Right renal cortex interstitium (tissue), 3 donors: Measurements from ENCODE around the gene ERAL1. TPM values are rescaled to one million over a fixed set of nuclear protein-coding genes. Genes with fewer than 3 reads are reported as not detected.
"Not testable (repeated sequence)": the region's sequence is repeated elsewhere in the genome, so short reads cannot be mapped to it uniquely, and the experiment has no call there.

Experiments
- DNase-seq, 3 donors: peaks; one replicate each; pipeline ENCODE4 v3.0.0-alpha.2; 2013; ENCODE audit warnings: low read depth in 3 of 3, low spot score in 2 of 3
- polyA plus RNA-seq, 3 donors: library from polyadenylated mRNA; unstranded; fragments of 120-200 nt; gene quantifications; one replicate each; pipeline ENCODE4 v1.2.1, GENCODE V29; 2013; ENCODE audit not compliant: insufficient read length in 3 of 3

The ERAL1 gene
- polyA plus RNA-seq, 3 donors: 60.4 to 70.7 (median 65.0) TPM

GRCh38 chr17:28848667-28849066 is 6.1 kb upstream of the ERAL1 start:
- DNase-seq: not testable (repeated sequence)

- no peak for DNase-seq
Measured at GRCh38 chr17:28849281-28849680, 5.5 kb upstream of the ERAL1 start.

GRCh38 chr17:28853295-28853694 is 1.5 kb upstream of the ERAL1 start:
- DNase-seq: no peak

GRCh38 chr17:28855336-28855679 is 492 bp downstream of the ERAL1 start:
- DNase-seq: no peak

GRCh38 chr17:28856028-28856574 is 1.3 kb downstream of the ERAL1 start:
- DNase-seq: no peak

- DNase-seq: no peak
Measured at GRCh38 chr17:28857905-28858800, 3.3 kb downstream of the ERAL1 start.

GRCh38 chr17:28858801-28859355 is 4.1 kb downstream of the ERAL1 start:
- no peak for DNase-seq

- DNase-seq: no peak
Measured at GRCh38 chr17:28860363-28860808, 5.6 kb downstream of the ERAL1 start.

- DNase-seq: no peak
Measured at GRCh38 chr17:28861393-28862203, 6.8 kb downstream of the ERAL1 start.

- no peak for DNase-seq
Measured at GRCh38 chr17:28862561-28862960, 7.7 kb downstream of the ERAL1 start.

- DNase-seq: no peak
Measured at GRCh38 chr17:28863953-28864352, 9.1 kb downstream of the ERAL1 start.

- no peak for DNase-seq
Measured at GRCh38 chr17:28864991-28865849, 10.4 kb downstream of the ERAL1 start.

GRCh38 chr17:28865946-28866752 is 11.3 kb downstream of the ERAL1 start:
- DNase-seq: no peak

GRCh38 chr17:28867276-28867675 is 12.5 kb downstream of the ERAL1 start:
- DNase-seq: no peak

GRCh38 chr17:28871056-28871579 is 16.3 kb downstream of the ERAL1 start:
- DNase-seq: no peak

GRCh38 chr17:28873839-28874238 is 19.0 kb downstream of the ERAL1 start:
- DNase-seq: no peak

GRCh38 chr17:28874750-28875149 is 19.9 kb downstream of the ERAL1 start:
- no peak for DNase-seq

- no peak for DNase-seq
Measured at GRCh38 chr17:28875848-28876550, 21.2 kb downstream of the ERAL1 start.
